Activated CD4-positive, alpha-beta T cell treated with anti-CD3 and anti-CD28 coated beads, Interleukin-2, amount 50 U/mL, for 16 hours (primary cell): ENCODE measurements around the gene HHAT.
"Not testable (repeated sequence)": the region's sequence is repeated elsewhere in the genome, so short reads cannot be mapped to it uniquely, and the experiment has no call there.

Experiments used
- DNase-seq: peaks from one replicate; pipeline ENCODE4 v3.0.0-alpha.2; 2020

HHAT gene

DNA sequence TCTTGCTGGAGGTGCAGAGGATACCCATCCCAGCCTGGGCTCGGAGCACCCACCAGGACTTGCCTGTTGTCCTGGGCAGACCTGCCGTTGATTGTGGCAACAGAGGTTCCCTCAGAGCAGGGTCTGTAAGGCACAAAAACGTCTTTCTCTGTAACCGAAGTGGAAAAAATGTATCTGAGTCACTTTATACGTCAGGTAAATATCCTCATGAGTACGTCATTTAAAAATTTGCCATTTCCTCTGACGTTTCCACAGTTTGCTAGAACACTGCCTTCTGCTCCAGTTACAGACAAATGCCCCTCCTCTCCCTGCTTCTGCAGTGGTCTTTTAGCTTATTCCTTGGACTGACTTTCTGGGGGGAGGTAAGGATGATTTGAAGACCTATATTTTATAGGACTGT is 326.8 kb downstream of the HHAT start:
- DNase-seq: no peak

GRCh38 chr1:210657806-210658205 is 329.1 kb downstream of the HHAT start:
- DNase-seq: no peak

DNA sequence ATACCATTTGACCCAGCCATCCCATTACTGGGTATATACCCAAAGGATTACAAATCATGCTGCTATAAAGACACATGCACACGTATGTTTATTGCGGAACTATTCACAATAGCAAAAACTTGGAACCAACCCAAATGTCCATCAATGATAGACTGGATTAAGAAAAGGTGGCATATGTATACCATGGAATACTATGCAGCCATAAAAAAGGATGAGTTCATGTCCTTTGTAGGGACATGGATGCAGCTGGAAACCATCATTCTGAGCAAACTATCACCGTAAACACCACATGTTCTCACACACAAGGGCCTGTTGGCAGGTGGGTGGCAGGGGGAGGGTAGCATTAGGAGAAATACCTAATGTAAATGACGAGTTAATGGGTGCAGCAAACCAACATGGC is 332.8 kb downstream of the HHAT start:
- not testable (repeated sequence) for DNase-seq

DNA sequence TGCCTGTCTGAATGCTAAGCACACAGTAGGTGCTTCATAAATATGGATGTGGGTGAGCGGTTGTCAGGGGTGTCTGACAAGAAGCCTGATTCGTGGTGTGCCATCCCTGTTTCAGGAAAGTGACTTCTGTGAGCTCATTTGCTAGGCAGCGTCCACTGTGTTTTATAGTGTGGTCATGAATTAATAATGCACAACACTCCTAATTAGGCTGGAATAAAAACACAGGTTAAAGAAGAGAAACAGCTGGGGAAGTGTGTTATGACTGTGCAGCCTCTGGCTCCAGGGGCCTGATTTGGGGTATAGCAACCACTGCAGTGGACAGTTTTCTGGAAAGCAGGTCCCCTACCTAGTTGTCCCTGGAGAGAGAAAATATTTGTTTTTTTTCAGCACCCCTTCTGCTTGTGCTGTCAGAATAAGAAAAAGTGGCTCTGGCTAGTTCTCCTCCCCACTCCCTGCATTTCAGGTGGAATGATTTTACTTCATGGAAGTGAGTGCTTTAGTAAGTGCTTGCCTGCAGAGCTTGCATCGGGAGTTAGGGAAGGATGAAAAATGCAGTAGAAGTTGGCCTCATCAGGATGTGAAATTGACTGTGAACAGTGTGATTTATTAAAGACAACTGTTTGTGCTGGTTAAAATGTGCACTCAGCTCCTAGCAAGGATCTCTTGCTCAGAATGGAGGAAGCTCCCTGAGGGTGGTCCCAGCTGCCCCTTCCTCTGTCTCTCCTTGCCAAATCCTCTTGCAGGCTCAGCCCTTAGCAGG is 333.8 kb downstream of the HHAT start:
- no peak for DNase-seq

DNA sequence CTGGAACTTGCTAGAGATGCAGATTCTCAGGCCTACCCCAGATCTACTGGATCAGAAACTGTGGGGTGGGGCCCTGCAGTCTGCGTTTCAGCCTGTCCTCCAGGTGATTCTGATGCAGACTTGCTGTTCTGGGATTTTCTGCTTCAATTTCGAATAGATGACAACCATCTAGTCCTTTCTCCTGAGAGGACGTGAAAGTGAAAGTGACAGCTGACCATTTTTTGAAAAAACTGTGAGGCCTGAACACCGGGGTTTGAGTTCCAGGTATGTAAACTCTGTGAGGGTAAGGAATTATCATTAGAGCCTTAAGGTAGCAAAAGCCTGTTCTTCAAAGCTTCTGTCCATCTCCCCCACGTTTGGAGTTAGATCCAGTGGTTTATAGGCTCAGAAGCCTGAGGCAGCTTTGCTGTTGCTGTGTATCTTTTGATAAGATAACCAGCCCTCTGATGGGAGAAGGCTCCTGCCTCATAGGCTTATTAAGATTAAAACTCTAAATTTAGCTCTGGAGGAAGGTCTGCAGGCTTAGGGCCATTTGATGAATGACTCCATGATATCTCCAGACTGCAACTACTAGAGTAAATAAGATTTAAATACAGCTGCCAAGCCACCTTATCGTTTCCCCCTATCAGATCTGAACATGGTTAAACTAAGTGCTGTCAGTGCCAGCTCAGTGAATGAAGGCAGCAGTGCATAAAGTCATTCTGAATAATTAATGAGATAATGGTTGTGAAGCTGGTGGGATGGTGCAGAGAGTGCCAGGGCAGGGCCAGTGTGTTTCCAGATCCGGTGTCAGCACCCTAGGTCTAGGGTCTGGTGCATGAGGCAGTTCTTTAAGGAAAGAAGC is 335.2 kb downstream of the HHAT start:
- DNase-seq: no peak

GRCh38 chr1:210669951-210670350 is 341.2 kb downstream of the HHAT start:
- no peak for DNase-seq

GRCh38 chr1:210674151-210674550 is 345.4 kb downstream of the HHAT start:
- DNase-seq: no peak

GRCh38 chr1:210676539-210676938 is 347.8 kb downstream of the HHAT start:
- no peak for DNase-seq

DNA sequence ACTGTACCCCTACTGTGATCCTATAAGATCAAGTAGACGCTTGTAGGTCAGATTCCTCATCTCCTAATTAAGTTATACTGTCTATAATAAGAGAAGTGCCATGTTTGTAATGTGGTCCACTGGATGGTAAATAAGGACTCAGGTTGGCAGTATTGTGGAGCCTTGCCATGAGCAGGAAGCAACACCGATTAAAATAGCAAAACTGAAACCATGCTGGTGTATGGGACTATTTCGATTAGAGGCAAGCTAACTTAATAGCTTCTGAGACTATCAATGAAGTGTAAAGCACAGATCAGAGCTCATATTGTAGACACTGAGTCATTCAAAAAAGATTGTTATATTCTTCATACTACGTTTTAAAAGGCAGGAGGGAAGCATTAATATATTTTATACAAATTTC is 348.8 kb downstream of the HHAT start:
- no peak for DNase-seq

GRCh38 chr1:210678306-210678705 is 349.6 kb downstream of the HHAT start:
- no peak for DNase-seq

- no peak for DNase-seq
Measured at GRCh38 chr1:210681158-210681557, 352.5 kb downstream of the HHAT start.

DNA sequence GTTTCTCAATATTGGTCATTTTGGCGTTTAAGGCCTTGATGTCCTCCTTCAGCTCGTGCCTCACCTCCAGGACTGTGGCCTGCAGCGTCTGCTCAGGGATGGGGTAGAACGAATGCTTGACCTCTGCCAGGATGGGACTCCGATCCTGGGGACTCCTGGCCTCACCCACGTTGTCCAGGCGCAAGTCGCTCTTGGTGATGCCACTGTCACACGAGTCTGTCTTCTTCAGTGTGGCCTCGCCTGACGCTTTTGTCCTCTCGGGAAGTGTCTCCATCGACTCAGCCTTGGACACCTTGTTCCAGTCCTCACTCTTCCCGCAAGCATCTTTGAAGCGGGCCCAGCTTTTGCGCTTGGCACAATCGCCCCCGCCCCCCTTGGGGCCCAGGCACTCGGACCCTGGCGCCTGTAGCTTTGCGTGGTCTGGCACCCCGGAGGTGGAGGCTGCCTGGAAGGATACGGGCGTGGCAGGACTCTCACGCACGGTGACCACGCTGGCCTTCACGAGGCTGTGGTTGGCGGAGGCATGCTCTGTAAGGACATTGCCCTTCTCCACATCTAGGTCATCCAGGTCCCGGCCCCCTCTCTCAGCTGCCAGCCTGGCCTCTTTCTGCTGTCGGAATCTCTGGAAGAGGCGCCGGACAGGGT is 354.8 kb downstream of the HHAT start:
- DNase-seq: no peak

- DNase-seq: peak; percentile 41
Measured at GRCh38 chr1:210684466-210685294, 356.0 kb downstream of the HHAT start.

- no peak for DNase-seq
Measured at GRCh38 chr1:210685295-210685650, 356.6 kb downstream of the HHAT start.

DNA sequence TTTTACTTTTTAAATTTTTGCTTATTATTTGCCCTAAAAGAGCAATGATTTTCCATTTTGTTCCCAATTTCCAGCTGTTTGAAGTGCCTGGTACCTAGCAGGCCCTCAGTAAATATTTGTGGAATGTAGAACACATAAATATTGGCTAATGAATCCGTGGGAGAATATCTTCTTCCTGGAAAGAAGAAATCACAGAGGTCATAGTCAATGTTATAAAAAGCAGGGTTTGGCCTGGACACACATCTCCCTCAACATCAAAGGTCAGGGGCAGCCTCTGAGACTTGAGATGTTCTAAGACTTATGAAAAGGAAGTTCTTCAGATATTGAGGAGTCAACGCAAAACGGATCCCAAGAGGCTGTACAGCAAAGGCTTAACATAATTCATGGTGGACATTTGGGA is 358.1 kb downstream of the HHAT start:
- DNase-seq: no peak

DNA sequence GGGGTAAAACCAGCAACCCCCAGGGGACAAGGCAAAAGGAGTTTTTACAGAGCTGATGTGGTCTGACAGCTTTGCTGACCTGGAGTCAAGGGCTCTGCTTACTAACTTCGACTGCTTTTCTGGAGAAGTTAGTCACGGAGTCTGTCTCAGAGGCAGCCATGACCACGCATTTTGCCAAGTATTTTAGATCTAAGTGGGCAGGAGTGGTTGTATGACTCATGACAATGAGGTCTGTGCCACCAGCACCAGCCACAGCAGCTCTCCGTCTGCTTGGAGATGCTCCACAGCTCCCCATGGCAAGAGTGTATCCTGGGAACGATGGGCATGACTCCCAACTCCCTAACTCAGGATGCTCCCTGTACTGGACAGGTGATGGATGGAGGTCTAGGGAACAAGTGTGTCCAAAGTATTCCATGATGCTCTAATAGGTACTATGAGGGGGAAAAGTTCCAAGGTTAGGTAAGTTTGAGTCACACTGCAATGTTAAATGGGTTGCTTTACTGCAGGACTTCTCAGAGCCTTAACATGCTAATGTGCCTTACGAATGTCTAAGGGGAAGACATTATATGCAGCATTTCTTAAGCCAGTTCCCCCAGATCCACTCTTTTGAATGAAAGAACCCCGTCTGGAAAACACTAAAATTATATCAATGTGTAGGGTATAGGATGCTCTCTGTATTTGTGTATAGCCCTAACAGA is 359.0 kb downstream of the HHAT start:
- DNase-seq: peak; percentile 41

GRCh38 chr1:210688512-210689234 is 360.0 kb downstream of the HHAT start:
- peak; percentile 39 for DNase-seq

DNA sequence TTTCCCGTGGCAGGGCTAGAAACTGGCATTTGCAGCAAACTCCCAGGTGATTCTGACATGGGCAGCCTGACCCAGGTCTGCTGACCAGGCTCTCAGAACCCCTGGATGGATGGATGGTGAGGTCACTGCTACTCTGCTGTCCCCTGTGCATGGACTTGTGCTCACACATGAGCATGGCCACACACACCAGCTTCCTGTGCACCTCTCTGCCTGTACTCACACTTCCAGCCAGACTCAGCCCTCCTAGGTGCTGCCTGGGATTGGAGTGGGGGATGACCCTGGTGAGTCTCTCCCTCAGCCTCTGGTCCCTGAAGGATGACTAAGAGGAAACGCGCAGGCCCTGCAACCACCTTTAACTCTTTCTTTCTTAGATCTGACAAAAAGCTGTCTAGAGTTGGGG is 361.1 kb downstream of the HHAT start:
- no peak for DNase-seq

- no peak for DNase-seq
Measured at GRCh38 chr1:210690236-210690635, 361.5 kb downstream of the HHAT start.

- DNase-seq: no peak
Measured at GRCh38 chr1:210691039-210691610, 362.4 kb downstream of the HHAT start.

GRCh38 chr1:210692796-210693195 is 364.1 kb downstream of the HHAT start:
- no peak for DNase-seq
